Measurements from ENCODE around the gene GAB1.

GRCh38 chr4:143347484-143348111 is 10.9 kb downstream of the GAB1 start:
- TF ChIP-seq CTCF (IDR thresholded peaks at IDR 0.05) (no peak), POLR2AphosphoS5 (IDR thresholded peaks at IDR 0.05) (no peak), POLR2A (IDR thresholded peaks at IDR 0.05) (no peak)
